Activated naive CD8-positive, alpha-beta T cell treated with anti-CD3 and anti-CD28 coated beads for 36 hours (primary cell): ENCODE data around the gene ZNF770. TPM values are rescaled to one million over a fixed set of nuclear protein-coding genes. Genes with fewer than 3 reads are reported as not detected.
"Not testable (repeated sequence)": the region's sequence is repeated elsewhere in the genome, so short reads cannot be mapped to it uniquely, and the experiment has no call there.

Experiments
- DNase-seq: peaks from one replicate; pipeline ENCODE4 v3.0.0; 2021
- H3K27ac Mint-ChIP-seq: one replicate; pipeline ENCODE4 v1.8.0; 2022; ENCODE audit warnings: mild to moderate bottlenecking, moderate library complexity, mixed read lengths
- H3K27me3 Mint-ChIP-seq: one replicate; pipeline ENCODE4 v1.8.0; 2022; ENCODE audit warnings: mild to moderate bottlenecking, mixed read lengths
- H3K36me3 Mint-ChIP-seq: one replicate; pipeline ENCODE4 v1.8.0; 2021; ENCODE audit warnings: mild to moderate bottlenecking, mixed read lengths
- H3K4me1 Mint-ChIP-seq: one replicate; pipeline ENCODE4 v1.8.0; 2021; ENCODE audit warnings: mixed read lengths
- H3K4me3 Mint-ChIP-seq: one replicate; pipeline ENCODE4 v1.8.0; 2022; ENCODE audit warnings: mild to moderate bottlenecking, moderate library complexity, mixed read lengths
- H3K9me3 Mint-ChIP-seq: one replicate; pipeline ENCODE4 v1.8.0; 2022; ENCODE audit warnings: mixed read lengths
- total RNA-seq, 2 experiments: library from RNA; stranded (reverse); gene quantifications; one replicate each; pipeline ENCODE4 v1.2.3, GENCODE V29; 2021

The ZNF770 gene
- total RNA-seq, 2 experiments from 2014 or later = 73.2 to 74.5 TPM

DNA sequence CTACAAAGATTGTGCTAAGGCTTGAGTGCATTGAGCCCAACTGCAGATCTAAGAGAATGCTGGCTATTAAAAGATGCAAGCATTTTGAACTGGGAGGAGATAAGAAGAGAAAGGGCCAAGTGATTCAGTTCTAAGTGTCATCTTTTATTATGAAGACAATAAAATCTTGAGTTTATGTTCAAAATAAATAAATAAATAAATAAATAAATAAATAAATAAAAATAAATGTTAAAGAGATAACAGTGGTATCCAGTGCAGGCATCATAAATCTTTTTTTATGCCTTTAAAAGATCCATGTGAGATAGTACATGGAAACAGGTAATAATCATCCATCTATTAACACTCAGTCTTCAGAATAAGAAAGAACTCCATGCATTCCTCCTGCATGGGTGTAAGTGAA, 44.8 kb downstream of the ZNF770 start:
- peaks cover 12% of the 10 kb centered on the region for H3K36me3 Mint-ChIP-seq
- H3K9me3 Mint-ChIP-seq, H3K27ac Mint-ChIP-seq, H3K27me3 Mint-ChIP-seq, H3K4me3 Mint-ChIP-seq, DNase-seq, H3K4me1 Mint-ChIP-seq: not testable (repeated sequence)

DNA sequence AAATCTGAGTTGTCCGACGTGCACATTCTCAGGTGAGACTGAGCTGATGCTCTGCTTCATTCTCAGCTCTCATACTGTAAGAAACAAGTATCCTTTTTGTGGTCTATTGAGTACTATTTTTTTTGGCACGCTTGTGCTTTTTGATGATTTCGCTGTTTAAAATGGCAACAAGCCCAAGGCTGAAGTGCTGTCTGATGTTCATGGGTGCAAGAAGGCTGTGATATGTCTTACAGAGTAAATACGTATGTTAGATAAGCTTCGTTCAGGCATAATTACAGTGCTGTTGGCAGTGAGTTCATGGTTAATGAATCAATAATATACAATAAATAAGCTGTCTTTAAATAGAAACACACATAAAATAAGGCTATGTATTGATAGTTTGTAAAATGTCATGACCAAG, 45.7 kb downstream of the ZNF770 start:
- Mint-ChIP-seq H3K36me3 (peaks cover 12% of the 10 kb centered on the region), H3K27ac (no peak overlapping the region), H3K4me1 (no peaks in the 10 kb centered on the region), H3K4me3 (no peak overlapping the region), H3K9me3 (no peaks in the 10 kb centered on the region), H3K27me3 (no peaks in the 10 kb centered on the region)
- no peak for DNase-seq

DNA sequence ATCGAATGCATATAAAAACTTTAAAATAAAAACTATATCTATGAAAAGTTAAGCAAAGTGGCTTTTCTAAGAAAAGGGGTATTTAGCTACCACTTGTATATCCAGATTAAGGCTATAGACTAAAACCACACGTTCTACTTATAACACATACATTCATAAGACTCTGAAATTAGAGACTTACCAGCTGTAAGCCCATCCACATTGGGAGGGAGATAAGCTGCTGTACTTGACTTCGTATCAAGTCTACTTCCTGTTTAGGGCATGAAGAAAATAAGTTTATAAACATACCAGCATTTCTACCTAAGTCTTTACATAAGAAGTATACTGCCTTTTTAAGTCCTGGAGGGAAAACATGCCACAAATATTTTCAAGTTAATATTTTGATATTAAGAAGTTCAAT, 46.3 kb downstream of the ZNF770 start:
- H3K27me3 Mint-ChIP-seq = no peaks in the 10 kb centered on the region
- no peak overlapping the region for H3K4me3 Mint-ChIP-seq
- no peaks in the 10 kb centered on the region for H3K9me3 Mint-ChIP-seq
- no peaks in the 10 kb centered on the region for H3K4me1 Mint-ChIP-seq
- peaks cover 12% of the 10 kb centered on the region for H3K36me3 Mint-ChIP-seq
- no peak overlapping the region for H3K27ac Mint-ChIP-seq
- no peak for DNase-seq

DNA sequence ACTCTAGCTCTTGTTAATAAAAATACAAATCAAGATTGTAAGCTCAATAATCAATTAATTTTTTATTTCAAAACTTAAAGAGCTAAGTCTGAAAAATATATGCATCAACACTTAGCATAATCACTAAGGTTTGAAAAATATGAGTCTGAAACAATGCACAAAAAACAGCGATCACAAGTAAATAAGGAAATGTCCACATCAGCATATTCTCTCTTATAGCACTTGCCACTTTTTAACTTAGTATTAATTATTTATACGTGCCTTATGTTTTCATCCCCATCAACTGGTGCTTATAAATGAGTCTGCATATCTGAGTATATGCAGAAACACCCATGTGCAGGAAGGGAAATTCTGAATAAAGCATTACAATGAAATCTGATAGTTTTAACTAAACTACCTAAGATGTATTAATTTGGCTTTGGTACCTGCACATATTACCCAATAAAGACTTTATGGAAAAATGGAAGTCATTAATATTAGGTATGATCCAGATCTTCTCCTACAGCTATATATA, 46.8 kb downstream of the ZNF770 start:
- H3K9me3 Mint-ChIP-seq = no peaks in the 10 kb centered on the region
- H3K4me3 Mint-ChIP-seq = no peak overlapping the region
- no peak for DNase-seq
- no peak overlapping the region for H3K27ac Mint-ChIP-seq
- H3K36me3 Mint-ChIP-seq = peaks cover 13% of the 10 kb centered on the region
- no peaks in the 10 kb centered on the region for H3K27me3 Mint-ChIP-seq
- no peaks in the 10 kb centered on the region for H3K4me1 Mint-ChIP-seq

DNA sequence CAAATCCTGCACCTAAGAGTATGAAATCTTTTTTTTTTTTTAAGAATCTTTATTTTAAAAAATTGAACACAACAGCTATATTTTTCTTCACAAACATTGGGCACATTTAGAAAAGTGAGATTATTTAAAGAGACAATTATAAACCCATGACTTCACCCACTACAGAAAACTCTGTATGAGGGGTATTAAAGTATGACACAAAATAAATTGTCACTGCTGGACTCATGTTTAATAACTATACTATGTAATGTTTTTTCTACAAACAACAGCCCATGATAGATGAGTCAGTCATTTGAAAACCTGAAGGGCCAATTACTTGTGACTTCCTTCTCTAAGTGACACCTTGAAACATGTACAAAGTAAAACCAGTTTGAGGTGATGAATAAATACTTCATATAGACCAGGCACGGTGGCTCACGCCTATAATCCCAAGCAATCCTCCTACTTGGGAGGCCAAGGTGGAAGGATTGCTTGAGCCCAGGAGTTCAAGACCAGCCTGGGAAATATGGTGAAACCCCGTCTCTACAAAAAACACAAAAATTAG, 54.6 kb downstream of the ZNF770 start:
- H3K27ac Mint-ChIP-seq = no peak overlapping the region
- H3K9me3 Mint-ChIP-seq = peaks cover 2% of the 10 kb centered on the region
- H3K36me3 Mint-ChIP-seq = peaks cover 38% of the 10 kb centered on the region
- H3K4me3 Mint-ChIP-seq = no peak overlapping the region
- no peaks in the 10 kb centered on the region for H3K4me1 Mint-ChIP-seq
- no peak for DNase-seq
- no peaks in the 10 kb centered on the region for H3K27me3 Mint-ChIP-seq

DNA sequence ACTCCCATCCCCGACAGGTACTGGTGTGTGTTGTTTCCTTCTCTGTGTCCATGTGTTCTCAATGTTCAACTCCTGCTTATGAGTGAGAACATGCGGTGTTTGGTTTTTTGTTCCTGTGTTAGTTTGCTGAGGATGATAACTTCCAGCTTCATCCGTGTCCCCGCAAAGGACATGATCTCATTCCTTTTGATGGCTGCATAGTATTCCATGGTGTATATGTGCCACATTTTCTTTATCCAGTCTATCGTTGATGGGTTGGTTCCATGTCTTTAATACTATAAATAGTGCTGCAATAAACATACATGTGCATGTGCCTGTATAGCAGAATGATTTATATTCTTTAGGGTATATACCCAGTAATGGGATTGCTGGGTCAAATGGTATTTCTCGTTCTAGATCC, 59.7 kb downstream of the ZNF770 start:
- not testable (repeated sequence) for H3K9me3 Mint-ChIP-seq, H3K4me1 Mint-ChIP-seq, H3K27ac Mint-ChIP-seq, H3K27me3 Mint-ChIP-seq, DNase-seq, H3K4me3 Mint-ChIP-seq
- H3K36me3 Mint-ChIP-seq = peaks cover 35% of the 10 kb centered on the region

Other genes starting within 250 kb of the ZNF770 start
- gene GJD2, start 233.3 kb downstream of the ZNF770 start, total RNA-seq = not detected
- not detected for gene ACTC1, start 192.7 kb downstream of the ZNF770 start, total RNA-seq
- gene AQR, start 18.5 kb downstream of the ZNF770 start, total RNA-seq = 10 to 100 TPM; 44.5 to 45.3 TPM
- gene NANOGP8, start 97.0 kb upstream of the ZNF770 start, total RNA-seq = not detected